Activated CD4-positive, alpha-beta T cell treated with anti-CD3 and anti-CD28 coated beads, Interleukin-2, amount 50 U/mL, for 16 hours (primary cell): ENCODE results near the gene AP5M1.
"Not testable (repeated sequence)": the region's sequence is repeated elsewhere in the genome, so short reads cannot be mapped to it uniquely, and the experiment has no call there.

Source experiments
- DNase-seq: peaks from one replicate; pipeline ENCODE4 v3.0.0-alpha.2; 2020

Gene AP5M1

DNA sequence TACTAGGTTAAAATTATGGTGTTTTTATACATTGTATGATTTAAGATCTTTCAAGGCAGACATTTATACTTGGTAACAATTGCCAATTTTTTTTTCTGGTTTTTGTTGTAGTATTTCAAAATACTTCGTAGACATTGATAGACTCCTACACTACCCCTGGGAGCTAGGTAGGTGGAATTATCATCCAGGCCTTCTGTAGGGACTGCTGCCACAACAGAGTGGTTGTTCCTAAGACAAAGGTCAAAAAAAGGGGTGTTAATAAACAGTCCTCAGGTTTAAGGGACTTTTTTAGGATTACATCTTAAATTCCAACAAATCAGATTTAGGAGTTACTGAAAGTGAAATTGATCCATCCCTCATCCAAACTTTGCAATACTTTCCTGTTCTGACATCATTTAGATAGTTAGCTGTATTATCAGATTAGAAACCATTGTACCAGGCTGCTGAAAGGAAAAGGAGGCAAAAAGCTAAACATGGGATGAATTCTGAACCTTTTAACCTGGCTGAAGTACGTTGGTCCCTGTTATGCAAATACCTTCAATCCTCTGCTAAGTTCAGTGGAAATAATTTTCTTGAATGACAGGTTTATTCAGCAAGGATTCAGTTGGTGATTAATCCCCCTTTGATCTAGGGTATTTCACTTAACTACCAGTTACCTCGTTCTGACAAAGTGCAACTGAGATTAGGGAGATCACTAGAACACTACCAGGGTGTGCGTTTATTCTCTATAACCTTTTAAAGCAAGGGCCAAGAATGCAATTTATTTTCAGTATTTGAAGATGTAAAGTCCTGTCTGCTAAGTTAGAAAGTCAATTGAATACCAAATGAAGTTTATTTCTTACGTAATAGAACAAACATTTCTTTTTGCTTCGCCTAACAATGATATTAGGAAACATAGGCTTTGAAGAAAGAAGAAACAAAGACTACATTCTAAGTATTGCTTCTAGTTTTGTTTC is 23.2 kb downstream of the AP5M1 start:
- DNase-seq: no peak

GRCh38 chr14:57293866-57294837 is 25.4 kb downstream of the AP5M1 start:
- no peak for DNase-seq

DNA sequence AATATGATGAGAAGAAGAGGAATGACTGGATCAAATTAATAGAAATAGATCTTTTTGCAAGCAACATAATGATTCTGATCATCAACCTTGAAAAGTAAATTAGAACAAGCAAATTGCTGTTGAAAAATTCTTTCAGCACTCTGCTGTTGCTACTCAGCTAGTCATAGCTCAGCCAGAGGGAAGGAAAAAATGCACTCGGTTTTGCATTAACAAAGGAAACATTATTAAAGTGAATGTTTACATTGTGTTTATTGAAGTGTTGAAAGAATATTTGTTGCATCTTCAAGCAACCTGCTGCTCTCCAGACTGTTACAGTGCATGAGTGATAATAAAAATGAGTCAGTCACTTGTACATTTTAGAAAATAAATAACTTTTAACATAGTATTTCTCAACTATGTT is 26.5 kb downstream of the AP5M1 start:
- no peak for DNase-seq

GRCh38 chr14:57297852-57298251 is 29.1 kb downstream of the AP5M1 start:
- no peak for DNase-seq

DNA sequence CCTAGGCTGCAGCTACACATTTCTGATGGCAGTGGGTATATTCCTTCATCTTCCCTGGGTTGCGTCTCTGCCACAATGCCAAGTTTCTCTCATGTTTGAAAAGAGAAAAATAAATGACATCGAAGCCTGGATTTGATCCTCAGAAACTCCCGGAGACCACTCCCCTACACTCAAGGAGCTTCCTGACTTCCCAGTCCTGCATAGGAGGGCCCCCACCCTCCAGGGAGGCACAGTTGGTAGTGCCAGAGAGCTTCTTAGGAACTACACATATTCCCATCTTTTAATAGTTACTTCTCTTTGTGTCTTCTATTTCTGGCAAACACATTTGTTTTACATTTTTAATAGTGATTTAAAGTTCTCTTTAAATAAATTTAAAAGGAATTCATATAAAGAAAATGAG is 30.7 kb downstream of the AP5M1 start:
- no peak for DNase-seq

DNA sequence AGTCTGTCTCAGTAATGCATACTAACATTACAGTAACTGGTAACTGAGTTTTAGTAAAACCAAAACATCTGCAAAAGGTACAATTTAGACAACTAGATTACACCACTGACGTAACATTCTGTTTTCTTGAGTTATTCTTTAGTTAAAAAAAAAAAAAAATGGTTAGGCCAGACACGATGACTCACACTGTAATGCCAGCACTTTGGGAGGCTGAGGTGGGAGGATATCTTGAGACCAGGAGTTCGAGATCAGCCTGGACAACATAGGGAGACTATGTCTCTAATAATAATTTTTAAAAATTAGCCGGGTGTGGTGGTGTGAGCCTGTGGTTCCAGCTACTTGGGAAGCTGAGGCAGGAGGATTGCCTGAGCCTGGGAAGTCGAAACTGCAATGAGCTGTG is 34.1 kb downstream of the AP5M1 start:
- no peak for DNase-seq

DNA sequence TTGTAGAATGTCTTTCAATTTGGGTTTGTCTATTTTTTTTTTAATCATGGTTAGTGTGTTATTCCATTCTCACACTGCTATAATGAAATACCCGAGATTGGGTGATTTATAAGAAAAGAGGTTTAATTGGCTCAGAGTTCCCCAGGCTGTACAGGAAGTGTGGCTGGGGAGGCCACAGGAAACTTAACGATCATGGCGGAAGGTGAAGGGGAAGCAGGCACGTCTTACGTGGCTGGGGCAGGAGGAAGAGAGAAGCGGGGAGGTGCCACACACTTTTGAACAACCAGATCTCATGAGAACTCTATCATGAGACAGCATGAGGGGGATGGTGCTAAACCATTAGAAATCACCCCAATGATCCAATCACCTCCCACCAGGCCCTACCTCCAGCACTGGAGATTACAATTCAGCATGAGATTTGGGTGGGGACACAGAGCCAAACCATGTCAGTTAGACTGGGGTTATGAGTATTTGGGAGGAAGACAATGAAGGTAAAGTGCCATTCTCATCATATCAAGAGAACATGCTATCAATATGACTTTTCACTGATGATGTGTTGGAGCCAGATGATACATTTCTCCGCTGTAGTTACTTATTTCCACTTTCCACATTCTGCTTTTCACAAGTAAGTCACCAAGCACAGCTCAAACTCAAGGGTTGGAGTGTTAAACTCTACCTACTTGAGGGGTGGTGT is 45.8 kb downstream of the AP5M1 start:
- DNase-seq: no peak

DNA sequence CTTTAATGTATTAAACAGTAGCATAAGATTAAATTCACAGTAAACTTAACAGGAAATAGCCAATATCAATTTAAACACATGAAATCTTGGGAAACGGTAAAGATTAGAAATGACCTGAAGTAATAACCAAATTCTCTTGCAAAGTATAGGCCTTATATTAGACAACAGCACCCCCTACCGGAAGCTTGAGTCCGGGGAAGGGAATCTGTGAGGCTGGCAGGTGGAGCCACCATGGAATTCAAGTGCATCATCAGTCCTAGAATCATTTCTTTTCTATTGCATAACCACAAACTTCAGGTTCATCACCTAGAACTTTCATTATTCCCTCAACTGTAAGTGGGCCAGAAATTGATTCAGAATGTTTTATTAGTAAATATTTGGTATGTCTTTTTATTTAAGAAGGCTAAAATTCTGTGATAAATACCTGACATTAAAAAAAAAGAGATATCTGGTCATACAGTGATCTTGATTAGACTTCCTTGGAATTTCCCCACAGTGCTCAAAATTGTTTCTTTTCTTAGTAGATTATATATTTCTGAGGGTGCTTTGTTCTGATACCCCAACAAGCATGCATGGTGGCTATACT is 48.6 kb downstream of the AP5M1 start:
- DNase-seq: peak; percentile 75

GRCh38 chr14:57319636-57320192 is 50.9 kb downstream of the AP5M1 start:
- DNase-seq: no peak

DNA sequence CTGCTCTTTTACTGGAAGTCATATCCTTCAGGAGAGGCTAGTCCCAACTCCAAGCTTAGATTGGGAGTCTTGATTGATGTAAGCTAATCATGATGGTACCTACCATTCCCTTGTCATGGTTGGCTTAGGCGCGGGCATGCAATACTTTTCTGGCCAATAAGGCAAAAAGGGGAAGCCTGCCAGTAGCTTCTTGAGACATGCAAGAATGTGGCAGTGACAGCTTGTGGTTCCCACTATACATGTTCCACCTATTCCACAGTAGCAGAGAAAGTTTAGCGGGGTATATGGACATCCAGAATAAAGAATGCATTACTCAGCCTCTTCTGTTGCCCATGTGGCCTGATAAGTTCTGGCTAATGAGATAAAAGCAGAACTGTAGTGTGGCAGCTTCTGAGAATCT is 55.0 kb downstream of the AP5M1 start:
- no peak for DNase-seq

DNA sequence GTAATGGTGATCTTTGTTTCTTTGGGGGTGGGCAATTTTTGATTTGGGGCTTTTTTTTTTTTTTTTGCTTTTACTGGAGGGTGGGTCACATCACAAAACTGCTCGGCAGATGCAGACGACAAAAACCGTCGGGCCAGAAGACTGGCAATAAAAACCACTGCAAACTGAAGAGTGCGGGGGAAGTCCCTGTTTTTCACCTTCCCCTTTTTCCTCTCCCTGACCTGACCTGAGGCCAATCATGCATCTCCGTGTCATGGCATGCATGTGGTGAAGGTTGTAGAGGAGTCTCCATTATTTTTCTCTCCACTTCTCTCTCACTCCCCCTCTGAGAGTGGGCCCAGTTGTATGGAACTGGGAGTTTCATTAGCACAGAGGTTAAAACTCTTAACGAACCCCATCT is 57.5 kb downstream of the AP5M1 start:
- no peak for DNase-seq

DNA sequence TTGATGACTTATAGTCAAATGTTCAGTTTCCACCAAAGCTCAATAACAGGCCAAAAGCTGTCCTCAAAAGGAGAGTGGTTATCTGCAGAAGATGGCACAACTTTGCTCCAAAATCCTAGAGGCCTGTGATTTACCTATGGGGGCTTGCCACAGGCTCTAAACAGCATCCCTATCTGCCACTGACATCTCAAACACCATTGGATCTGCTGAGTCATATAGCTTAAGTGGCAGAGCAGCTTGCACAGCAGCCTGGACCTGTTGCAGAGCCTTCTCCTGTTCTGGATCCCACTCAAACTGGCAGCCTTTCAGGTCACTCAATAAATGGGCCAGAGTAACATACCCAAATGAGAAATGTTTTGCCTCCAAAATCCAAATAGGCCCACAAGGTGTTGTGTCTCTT is 61.1 kb downstream of the AP5M1 start:
- no peak for DNase-seq

GRCh38 chr14:57332475-57332874 is 63.7 kb downstream of the AP5M1 start:
- DNase-seq: not testable (repeated sequence)

- not testable (repeated sequence) for DNase-seq
These were observed 65.0 kb downstream of the AP5M1 start for GRCh38 chr14:57333726-57334125.

GRCh38 chr14:57343545-57344297 is 75.0 kb downstream of the AP5M1 start:
- DNase-seq: not testable (repeated sequence)

- DNase-seq: no peak
These were observed 76.3 kb downstream of the AP5M1 start for GRCh38 chr14:57345106-57345505.

DNA sequence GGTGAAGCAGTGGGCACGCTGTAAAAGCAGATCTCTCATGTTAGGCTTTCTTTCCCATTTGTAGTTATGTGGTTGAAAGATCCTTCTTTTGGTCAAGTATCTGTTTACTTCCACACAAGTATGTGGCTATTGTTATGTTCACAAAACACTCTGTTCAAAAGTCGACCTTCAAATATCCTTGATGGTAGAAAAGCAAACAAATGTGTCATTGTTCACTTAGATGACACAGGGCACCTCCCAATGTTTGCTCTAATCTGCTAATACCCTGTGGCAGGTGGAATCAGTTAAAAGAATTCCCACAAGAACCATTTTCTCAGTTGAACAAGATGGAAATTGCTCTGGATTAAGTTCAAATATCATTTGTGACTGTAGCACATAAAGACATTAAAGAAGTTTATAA is 78.0 kb downstream of the AP5M1 start:
- no peak for DNase-seq
